Rectal smooth muscle tissue (tissue), 1 donor: ENCODE measurements around the gene TMEM150C.

Experiments used
- H3K27ac ChIP-seq: one replicate; pipeline ENCODE4 v1.7.0; 2013; ENCODE audit warnings: low read depth, low read length, inconsistent platforms
- H3K27me3 ChIP-seq: one replicate; pipeline ENCODE4 v1.7.0; 2013; ENCODE audit warnings: low read length; ENCODE audit not compliant: control insufficient read depth, insufficient read depth
- H3K36me3 ChIP-seq: one replicate; pipeline ENCODE4 v1.7.0; 2013; ENCODE audit warnings: low read length; ENCODE audit not compliant: control insufficient read depth, insufficient read depth
- H3K4me1 ChIP-seq: one replicate; pipeline ENCODE4 v1.7.0; 2013; ENCODE audit warnings: low read length; ENCODE audit not compliant: control insufficient read depth, insufficient read depth
- H3K4me3 ChIP-seq: one replicate; pipeline ENCODE4 v1.7.0; 2013; ENCODE audit warnings: low read length
- H3K9ac ChIP-seq: one replicate; pipeline ENCODE4 v1.7.0; 2013; ENCODE audit warnings: low read length

TMEM150C gene

DNA sequence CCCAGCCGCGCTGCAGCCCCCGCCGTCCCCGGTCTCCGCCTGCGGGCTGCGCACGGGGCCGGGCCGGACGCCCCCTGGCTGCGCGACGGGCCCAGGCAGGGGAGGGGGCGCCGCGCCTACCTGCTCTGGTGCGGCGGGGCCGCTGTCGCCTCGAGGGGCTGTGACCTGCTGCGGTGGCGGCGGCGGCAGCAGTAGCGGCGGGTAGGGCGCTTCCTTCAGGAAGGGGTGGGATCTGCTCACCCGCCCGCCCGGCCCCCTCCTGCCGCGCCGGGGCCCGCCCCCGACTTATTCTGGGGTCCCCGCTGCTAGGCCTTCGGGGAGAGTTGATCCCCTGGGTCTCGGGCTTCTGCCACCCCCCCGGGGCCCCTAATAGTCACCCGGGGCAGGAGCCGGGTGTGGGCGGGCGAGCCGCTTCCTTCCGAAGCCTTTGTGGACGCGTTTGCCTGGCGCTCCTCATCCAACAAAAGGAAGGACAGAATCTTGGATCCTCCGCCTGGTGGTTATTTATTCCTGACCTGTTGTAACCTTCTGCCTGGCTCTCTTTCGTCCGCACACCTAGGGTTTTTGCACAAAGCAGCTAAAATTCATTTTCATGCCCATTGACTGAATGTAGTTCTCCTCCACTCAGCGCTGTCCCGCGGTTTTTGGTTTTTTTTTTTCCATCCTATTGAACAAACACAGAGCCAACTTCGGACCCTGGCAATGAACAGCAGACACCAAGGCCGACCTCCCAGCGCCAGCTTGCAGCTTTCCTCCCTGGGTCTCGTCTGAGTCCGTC lies at the start of gene TMEM150C:
Gene TMEM150C, minus strand, starts transcription at position 203 of the 778 bp plus-strand sequence. CDS start 57,331 bp downstream, outside the sequence.
- Histone ChIP-seq H3K9ac (no peak within 1 kb of the TSS), H3K27ac (no peak within 1 kb of the TSS), H3K27me3 (no peaks in the 10 kb centered on the region), H3K36me3 (no peaks in the 10 kb centered on the region), H3K4me1 (peaks cover 2% of the 10 kb centered on the region), H3K4me3 (peak within 1 kb of the TSS; percentile 48)

DNA sequence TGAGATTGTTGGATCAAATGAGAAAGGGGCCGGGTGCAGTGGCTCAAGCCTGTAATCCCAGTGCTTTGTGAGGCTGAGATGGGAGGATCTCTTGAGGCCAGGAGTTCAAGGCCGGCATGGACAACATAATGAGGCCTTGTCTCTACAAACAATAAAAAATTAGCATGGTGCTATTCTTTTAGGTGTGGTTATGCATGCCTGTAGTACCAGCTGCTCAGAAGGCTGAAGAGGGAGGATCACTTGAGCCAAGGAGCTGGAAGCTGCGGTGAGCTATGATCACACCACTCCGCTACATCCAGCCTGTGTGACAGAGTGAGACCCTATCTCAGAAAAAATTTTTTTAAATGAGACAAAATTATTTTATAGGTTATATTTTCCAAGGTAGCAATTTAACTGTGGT lies 49.7 kb upstream of the TMEM150C start:
- no peak overlapping the region for H3K9ac ChIP-seq
- H3K4me1 ChIP-seq: no peaks in the 10 kb centered on the region
- no peak overlapping the region for H3K4me3 ChIP-seq
- no peak overlapping the region for H3K27ac ChIP-seq
- H3K36me3 ChIP-seq: no peaks in the 10 kb centered on the region
- no peaks in the 10 kb centered on the region for H3K27me3 ChIP-seq

DNA sequence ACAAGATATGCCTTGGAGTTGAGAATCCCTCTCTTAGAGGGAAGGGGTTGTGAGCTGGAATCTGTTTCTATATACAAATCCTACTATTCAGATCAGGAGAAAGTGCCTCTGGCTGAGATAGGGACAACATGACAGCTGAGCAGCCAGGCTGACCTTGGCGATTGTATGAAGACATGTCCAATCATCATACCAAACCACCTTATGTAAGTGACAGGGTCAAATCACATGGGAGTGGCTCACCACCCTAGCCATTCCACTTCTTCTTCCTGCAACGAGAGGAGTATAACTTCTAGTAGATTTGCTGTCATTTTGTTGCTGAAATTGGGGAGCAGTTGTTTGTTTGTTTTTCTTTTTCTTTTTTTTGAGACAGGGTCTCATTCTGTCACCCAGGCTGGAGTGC lies 48.3 kb upstream of the TMEM150C start:
- Histone ChIP-seq H3K27ac (no peak overlapping the region), H3K4me1 (no peaks in the 10 kb centered on the region), H3K4me3 (no peak overlapping the region), H3K9ac (no peak overlapping the region), H3K36me3 (no peaks in the 10 kb centered on the region), H3K27me3 (no peaks in the 10 kb centered on the region)

DNA sequence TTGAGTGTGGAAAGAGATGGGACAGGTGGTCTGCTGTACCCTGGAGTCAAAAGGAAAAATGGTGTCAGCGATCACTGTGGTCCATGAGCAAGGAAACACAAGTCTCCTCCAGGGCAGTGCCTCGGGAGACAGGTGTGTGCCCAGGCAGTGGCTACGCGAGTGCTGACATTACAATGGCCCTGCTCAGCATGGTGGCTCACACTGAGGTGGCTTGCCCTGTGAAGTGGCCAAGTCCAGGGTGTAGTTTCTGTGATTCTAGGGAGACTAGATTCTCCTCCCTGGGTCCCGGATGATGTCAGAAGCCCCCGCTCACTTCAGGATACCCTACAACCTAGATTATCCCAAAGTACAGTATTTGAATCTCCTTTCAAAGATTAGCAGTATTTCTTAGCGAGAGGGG lies 44.8 kb upstream of the TMEM150C start:
- Histone ChIP-seq H3K4me3 (no peak overlapping the region), H3K4me1 (no peaks in the 10 kb centered on the region), H3K36me3 (no peaks in the 10 kb centered on the region), H3K9ac (no peak overlapping the region), H3K27me3 (no peaks in the 10 kb centered on the region), H3K27ac (no peak overlapping the region)

DNA sequence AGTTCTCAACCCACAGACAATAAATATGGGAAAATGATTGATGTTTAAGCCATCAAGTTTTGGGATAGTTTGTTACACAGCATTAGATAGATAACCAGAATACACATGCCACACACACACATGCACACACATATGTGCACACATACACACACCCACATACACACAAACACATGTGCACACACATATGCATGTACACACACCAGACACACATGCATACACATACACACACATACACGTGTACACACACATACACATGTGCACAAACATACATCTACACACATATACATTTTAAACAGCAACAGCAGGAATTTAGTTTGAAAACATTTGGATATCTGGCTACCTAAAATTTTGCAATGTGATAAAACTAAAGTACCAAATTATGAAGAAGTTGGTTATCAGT lies 42.7 kb upstream of the TMEM150C start:
- Histone ChIP-seq H3K36me3 (no peaks in the 10 kb centered on the region), H3K27me3 (no peaks in the 10 kb centered on the region), H3K4me1 (no peaks in the 10 kb centered on the region), H3K27ac (no peak overlapping the region), H3K4me3 (no peak overlapping the region), H3K9ac (no peak overlapping the region)

DNA sequence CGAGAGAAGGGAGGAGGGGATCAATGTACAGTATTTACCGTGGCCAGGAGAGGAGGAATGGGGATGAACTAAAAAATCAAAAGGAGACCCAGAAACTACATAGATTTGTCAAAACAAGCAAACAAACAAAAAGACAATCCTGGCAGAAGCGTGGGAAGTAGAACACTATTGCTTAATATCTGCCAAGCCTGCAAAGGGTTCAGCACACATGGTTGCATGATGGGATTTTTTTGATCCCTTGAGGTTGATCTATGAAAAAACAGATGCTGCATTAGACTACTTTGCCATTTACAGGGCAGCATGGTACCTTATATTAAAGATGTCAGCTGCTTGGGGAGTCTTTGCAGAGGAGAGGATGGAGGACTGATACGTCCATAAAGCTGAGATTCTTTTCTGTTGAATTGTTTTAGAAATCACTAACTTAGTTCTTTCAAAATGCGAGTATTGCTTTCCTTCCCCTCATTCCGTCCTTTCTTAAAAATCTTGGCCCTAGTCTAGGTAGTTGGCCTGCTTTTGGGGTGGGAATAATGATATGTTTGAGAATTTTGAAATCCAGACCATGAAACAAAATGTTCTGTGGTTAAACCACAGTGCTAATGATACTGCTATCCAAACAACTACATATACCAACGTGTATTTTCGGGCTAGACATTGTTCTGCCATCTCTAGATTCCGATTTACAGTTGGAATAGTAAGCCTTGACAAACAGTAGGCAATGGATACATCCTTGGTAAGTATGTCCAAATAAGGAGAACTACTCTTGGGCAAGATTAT lies 39.6 kb upstream of the TMEM150C start:
- no peak overlapping the region for H3K4me3 ChIP-seq
- no peak overlapping the region for H3K27ac ChIP-seq
- no peak overlapping the region for H3K9ac ChIP-seq
- no peaks in the 10 kb centered on the region for H3K36me3 ChIP-seq
- H3K4me1 ChIP-seq: no peaks in the 10 kb centered on the region
- no peaks in the 10 kb centered on the region for H3K27me3 ChIP-seq

DNA sequence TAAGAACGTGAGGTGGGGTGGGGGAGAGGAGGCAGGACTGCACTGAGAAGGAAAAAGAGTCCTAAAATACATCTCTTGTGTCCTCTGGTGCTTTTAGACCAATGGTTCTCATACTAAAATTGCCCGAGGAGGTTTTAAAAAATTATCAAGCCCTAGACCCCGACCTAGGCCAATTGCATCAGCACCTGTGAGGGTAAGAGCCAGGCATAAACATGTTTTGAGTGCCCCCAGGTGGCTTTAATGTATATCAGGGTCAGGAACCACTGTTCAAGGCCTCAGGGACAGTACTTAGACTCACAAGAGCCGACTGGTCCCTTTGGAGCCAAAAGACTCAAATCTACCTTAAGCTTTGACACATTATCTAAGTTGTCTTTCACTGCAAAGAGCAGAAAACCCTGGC lies 37.5 kb upstream of the TMEM150C start:
- Histone ChIP-seq H3K27ac (no peak overlapping the region), H3K4me1 (no peaks in the 10 kb centered on the region), H3K27me3 (no peaks in the 10 kb centered on the region), H3K36me3 (no peaks in the 10 kb centered on the region), H3K9ac (no peak overlapping the region), H3K4me3 (no peak overlapping the region)

DNA sequence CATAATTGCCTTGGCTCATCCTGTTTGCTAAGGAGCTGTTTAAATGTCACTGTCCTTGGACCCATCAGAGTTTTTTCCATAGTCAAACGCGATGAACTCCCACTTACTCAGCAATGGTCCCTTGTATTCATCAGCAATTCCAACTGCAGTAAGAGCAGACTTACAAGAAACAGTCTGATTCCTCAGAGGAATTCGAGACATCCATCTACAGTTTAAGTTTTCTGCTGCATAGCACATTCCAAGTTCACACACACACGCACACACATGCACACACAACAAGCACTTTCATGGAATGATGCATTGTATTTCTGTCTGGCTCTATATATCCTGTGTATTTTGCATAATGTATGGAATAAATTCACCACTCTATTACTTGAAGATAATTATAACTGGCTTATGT lies 32.7 kb upstream of the TMEM150C start:
- Histone ChIP-seq H3K9ac (no peak overlapping the region), H3K4me1 (no peaks in the 10 kb centered on the region), H3K36me3 (no peaks in the 10 kb centered on the region), H3K27ac (no peak overlapping the region), H3K27me3 (no peaks in the 10 kb centered on the region), H3K4me3 (no peak overlapping the region)

DNA sequence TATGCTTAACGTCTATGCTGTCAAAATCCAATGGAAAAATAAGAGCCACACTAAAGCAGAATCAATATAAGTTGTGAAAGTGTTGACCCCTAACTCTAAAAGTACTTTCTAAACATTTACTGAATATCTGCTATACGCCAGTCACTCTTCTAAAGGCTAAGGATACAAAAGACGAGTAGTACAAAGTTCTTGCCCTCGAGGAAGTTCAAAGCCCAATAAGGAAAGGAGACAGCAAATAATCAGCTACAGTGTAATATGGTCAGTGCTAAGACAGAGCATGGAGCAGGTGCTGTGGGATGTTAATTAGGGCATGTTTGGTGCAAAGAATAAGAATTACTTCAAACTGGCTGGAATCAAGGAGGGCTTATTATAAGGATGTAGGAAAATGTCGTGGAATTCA lies 31.6 kb upstream of the TMEM150C start:
- Histone ChIP-seq H3K9ac (no peak overlapping the region), H3K4me3 (no peak overlapping the region), H3K4me1 (no peaks in the 10 kb centered on the region), H3K27me3 (no peaks in the 10 kb centered on the region), H3K27ac (no peak overlapping the region), H3K36me3 (no peaks in the 10 kb centered on the region)

DNA sequence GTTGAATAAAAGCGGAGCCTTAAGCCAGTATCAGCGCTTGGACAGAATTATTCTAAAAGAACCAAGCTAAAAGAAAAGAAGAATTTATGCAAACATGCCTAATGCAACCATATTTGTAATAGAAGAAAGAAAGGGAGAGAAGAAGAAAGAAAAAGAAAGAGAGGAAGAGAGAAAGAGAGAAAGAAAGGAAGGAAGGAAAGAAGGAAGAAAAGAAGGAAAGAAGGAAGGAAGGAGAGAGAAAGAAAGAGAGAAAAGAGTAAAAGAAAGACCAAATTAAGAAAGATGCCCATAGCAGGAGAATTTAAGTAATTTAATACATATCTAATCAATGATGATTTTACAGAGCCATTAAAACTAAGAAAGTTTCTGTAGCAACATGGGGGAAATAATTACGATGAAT lies 30.9 kb upstream of the TMEM150C start:
- no peak overlapping the region for H3K9ac ChIP-seq
- no peaks in the 10 kb centered on the region for H3K27me3 ChIP-seq
- no peak overlapping the region for H3K4me3 ChIP-seq
- no peak overlapping the region for H3K27ac ChIP-seq
- H3K36me3 ChIP-seq: no peaks in the 10 kb centered on the region
- H3K4me1 ChIP-seq: no peaks in the 10 kb centered on the region

DNA sequence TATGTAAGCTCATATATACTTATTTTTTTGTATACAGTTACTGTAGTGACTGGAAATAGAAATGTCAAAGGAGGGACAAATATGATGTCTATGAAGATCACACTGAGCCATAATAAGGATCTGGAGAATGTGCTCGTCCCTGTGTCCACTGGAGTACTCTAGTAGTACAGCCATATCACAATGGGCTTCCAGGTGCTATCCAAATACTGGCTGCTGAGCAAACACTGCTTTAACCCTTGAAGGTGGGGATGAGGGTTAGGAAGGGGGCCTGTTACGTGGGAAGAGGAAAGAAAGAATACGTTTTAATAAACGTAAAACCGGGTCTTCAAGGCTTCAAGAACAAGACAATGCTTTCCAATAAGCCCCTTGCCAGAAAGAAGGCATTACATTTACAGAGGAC lies 29.8 kb upstream of the TMEM150C start:
- Histone ChIP-seq H3K36me3 (no peaks in the 10 kb centered on the region), H3K9ac (no peak overlapping the region), H3K4me3 (no peak overlapping the region), H3K4me1 (no peaks in the 10 kb centered on the region), H3K27me3 (no peaks in the 10 kb centered on the region), H3K27ac (no peak overlapping the region)

DNA sequence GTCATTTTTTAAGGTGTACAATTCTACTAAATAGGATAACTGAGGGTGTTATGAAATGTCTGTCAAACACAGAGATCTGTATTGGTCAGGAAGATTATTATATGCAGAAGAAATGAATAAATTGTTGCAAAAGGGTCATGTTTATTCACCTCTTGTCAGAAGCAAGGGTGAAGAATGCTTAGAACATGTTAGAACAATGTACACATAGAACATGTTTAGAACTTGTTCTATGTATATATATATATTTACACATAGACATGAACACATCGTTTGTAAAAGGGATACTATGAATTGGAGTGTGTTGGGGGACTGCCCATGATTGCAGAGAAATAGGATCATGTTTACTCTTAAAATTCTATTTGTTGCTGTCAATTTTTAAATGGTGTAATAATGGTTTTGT lies 28.0 kb upstream of the TMEM150C start:
- H3K27ac ChIP-seq: no peak overlapping the region
- H3K36me3 ChIP-seq: no peaks in the 10 kb centered on the region
- H3K27me3 ChIP-seq: no peaks in the 10 kb centered on the region
- H3K4me1 ChIP-seq: no peaks in the 10 kb centered on the region
- no peak overlapping the region for H3K4me3 ChIP-seq
- H3K9ac ChIP-seq: no peak overlapping the region
